Measurements from ENCODE around the gene ZFTA.

DNA sequence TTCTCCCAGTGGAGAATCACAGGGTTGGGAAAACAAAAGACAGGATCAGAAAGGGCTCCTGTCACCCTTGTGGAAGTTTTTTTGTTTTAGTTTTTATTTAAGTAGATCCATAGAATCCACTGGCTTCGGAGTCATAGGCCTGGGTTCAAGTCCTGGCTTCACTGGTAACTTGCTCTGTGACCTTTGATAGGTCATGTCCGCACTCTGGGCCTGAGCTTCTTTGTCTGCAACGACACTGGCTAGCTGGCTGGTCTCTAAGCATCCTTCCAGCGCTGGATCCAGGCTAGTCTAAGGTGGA, 1.4 kb downstream of the ZFTA start:
- TF ChIP-seq, protein P1, sequence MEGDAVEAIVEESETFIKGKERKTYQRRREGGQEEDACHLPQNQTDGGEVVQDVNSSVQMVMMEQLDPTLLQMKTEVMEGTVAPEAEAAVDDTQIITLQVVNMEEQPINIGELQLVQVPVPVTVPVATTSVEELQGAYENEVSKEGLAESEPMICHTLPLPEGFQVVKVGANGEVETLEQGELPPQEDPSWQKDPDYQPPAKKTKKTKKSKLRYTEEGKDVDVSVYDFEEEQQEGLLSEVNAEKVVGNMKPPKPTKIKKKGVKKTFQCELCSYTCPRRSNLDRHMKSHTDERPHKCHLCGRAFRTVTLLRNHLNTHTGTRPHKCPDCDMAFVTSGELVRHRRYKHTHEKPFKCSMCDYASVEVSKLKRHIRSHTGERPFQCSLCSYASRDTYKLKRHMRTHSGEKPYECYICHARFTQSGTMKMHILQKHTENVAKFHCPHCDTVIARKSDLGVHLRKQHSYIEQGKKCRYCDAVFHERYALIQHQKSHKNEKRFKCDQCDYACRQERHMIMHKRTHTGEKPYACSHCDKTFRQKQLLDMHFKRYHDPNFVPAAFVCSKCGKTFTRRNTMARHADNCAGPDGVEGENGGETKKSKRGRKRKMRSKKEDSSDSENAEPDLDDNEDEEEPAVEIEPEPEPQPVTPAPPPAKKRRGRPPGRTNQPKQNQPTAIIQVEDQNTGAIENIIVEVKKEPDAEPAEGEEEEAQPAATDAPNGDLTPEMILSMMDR (IDR thresholded peaks at IDR 0.05 in 4 of 5, conservative IDR thresholded peaks at IDR 0.05 in 1 of 5), result no peak
- no peak for TF ChIP-seq POLR2A (IDR thresholded peaks at IDR 0.05)
